Heart left ventricle (tissue), 13 donors: ENCODE measurements around the gene MED1.

Source experiments
- POLR2A ChIP-seq, 2 donors: fragments of 450-650 bp; IDR thresholded peaks; one replicate each; pipeline ENCODE4 v1.6.1; 2017; ENCODE audit warnings: antibody characterized with exemption in 2 of 2, mild to moderate bottlenecking in 2 of 2, moderate library complexity in 2 of 2
- TF ChIP-seq, protein P1 (sequence below), 12 donors: fragments of 200-600 bp; sonication (generic) in 4 of 12; IDR thresholded peaks; one replicate each; pipeline versions ENCODE4 v1.5.0 to v1.8.0; 2018 to 2022; ENCODE audit warnings: antibody characterized with exemption in 12 of 12, mild to moderate bottlenecking in 5 of 12
- donor health status: ischemic (EF 13 %, LVEDD 7.1; RV severe dilation, severe dysfunction).
- donor health status: DM: no; HTN: yes; CAD: no.
- donor health status: DM: no; HTN: no; CAD: no.
- donor health status: ischemic (EF 25% LVEDD 6.9; RV normal size, moderate dysfunction).
- donor health status: ischemic (EF 25% LVEDD 5.7; RV mildly dilated, moderate dysfunction).
- donor health status: ischemic (EF 35%, LVEDD 5.7; RV mildly dilated, moderate dysfunction).
- donor health status: nonischemic (EF 11% LVEDD 7.7; RV severe dilation, severe dysfunction).
- donor health status: DM: yes; HTN: yes; CAD: no.
- donor health status: PGD.
- donor health status: ischemic (EF 29% LVEDD 5.4; RV normal size, mild dysfunction).
- donor health status: nonischemic (EF 23%, LVEDD 6.1; RV moderate dilation, normal function).

DNA sequence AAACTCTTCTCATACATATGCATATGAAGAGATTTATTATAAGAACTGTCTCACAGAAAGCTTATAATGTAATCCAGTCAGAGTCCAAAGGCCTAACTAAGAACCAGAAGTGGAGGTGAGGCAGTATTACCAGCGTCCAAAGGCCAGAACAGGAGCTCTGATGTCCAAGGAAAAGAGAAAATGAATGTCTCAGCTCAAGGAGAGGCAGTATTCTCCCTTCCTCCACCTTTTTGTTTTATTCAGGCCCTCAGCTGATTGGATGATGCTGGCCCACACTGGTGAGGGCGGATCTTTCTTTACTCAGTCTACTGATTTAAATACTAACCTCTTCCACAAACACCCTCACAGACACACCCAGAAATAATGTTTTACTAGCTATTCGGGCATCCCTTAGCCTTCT is 93.1 kb downstream of the MED1 start:
- TF ChIP-seq, protein P1, sequence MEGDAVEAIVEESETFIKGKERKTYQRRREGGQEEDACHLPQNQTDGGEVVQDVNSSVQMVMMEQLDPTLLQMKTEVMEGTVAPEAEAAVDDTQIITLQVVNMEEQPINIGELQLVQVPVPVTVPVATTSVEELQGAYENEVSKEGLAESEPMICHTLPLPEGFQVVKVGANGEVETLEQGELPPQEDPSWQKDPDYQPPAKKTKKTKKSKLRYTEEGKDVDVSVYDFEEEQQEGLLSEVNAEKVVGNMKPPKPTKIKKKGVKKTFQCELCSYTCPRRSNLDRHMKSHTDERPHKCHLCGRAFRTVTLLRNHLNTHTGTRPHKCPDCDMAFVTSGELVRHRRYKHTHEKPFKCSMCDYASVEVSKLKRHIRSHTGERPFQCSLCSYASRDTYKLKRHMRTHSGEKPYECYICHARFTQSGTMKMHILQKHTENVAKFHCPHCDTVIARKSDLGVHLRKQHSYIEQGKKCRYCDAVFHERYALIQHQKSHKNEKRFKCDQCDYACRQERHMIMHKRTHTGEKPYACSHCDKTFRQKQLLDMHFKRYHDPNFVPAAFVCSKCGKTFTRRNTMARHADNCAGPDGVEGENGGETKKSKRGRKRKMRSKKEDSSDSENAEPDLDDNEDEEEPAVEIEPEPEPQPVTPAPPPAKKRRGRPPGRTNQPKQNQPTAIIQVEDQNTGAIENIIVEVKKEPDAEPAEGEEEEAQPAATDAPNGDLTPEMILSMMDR (IDR thresholded peaks at IDR 0.05), result no peak
- TF ChIP-seq POLR2A (IDR thresholded peaks at IDR 0.05), result no peak
